GM12878 (cell line): Measurements from ENCODE around the gene BCAS4. TPM values are rescaled to one million over a fixed set of nuclear protein-coding genes. Genes with fewer than 3 reads are reported as not detected.
A peak's percentile ranks its signal among the peaks of the same experiment; 100 is the strongest.

Experiments used
- ATAC-seq: fragments of 200-7000 bp; cut with Tn5 transposase; 3 replicates; pipeline ENCODE4 v1.9.1; 2020; ENCODE audit warnings: mild to moderate bottlenecking, moderate library complexity
- BruUV-seq: library from RNA; stranded (reverse); fragments of 400-500 nt; replicated peaks from 2 replicates; lab custom pipeline; 2021; lab: Mats Ljungman, UMichigan
- CTCF ChIA-PET: fragments of 300-600 bp; sonication (Branson Sonifier 250); formaldehyde crosslinking; extraction: SDS; loops from one replicate; lab custom pipeline; 2021; ENCODE audit warnings: inconsistent platforms; lab: Yijun Ruan, JAX
- POLR2A ChIA-PET: fragments of 350-600 bp; formaldehyde crosslinking; extraction: SDS; loops from one replicate; lab custom pipeline; 2021; ENCODE audit warnings: inconsistent platforms; lab: Charles Lee
- RAD21 ChIA-PET: fragments of 300-600 bp; sonication (Branson Sonifier 250); formaldehyde crosslinking; loops from one replicate; lab custom pipeline; 2023; ENCODE audit warnings: antibody characterized with exemption; ENCODE audit not compliant: unreplicated experiment; lab: Charles Lee
- SMC1A ChIA-PET: fragments of 300-600 bp; sonication (Branson Sonifier 250); formaldehyde crosslinking; loops from one replicate; lab custom pipeline; 2023; ENCODE audit not compliant: unreplicated experiment, uncharacterized antibody; lab: Charles Lee
- DNase-seq: peaks from one replicate; pipeline ENCODE4 v3.0.0-alpha.2; 2011; ENCODE audit warnings: low read depth, low spot score
- FAIRE-seq: peaks from 3 replicates; lab custom pipeline; 2011; peaks lifted over from hg19 to GRCh38; lab: Jason Lieb, UNC
- H2AFZ ChIP-seq: 2 replicates; pipeline ENCODE4 v1.6.0; 2011; ENCODE audit warnings: low read depth, low read length, control low read depth; ENCODE audit not compliant: control insufficient read depth
- H3K27ac ChIP-seq: 2 replicates; pipeline ENCODE4 v1.5.1; 2011; ENCODE audit warnings: control low read depth; ENCODE audit not compliant: control insufficient read depth, insufficient read depth
- H3K27me3 ChIP-seq, 2 experiments: replicated peaks in 1 of 2; 2 replicates each; pipeline versions ENCODE4 v1.6.0 to v1.6.1; 2011; ENCODE audit warnings: low read length in 1 of 2; ENCODE audit not compliant: control insufficient read depth in 2 of 2, insufficient read depth in 2 of 2
- H3K36me3 ChIP-seq, 2 experiments: 2 replicates each; pipeline ENCODE4 v1.5.1; 2011; ENCODE audit warnings: low read length in 1 of 2; ENCODE audit not compliant: control insufficient read depth in 2 of 2, insufficient read depth in 2 of 2
- H3K4me1 ChIP-seq: 2 replicates; pipeline ENCODE4 v1.6.1; 2011; ENCODE audit warnings: mild to moderate bottlenecking, low read length, moderate library complexity, mixed read lengths; ENCODE audit not compliant: control insufficient read depth, insufficient read depth
- H3K4me2 ChIP-seq: 2 replicates; pipeline ENCODE4 v1.6.0; 2011; ENCODE audit warnings: control low read depth; ENCODE audit not compliant: control insufficient read depth, insufficient read depth
- H3K4me3 ChIP-seq: fragments of 200-600 bp; sonication (generic); 2 replicates; pipeline ENCODE4 v1.5.1; 2016
- H3K79me2 ChIP-seq: 2 replicates; pipeline ENCODE4 v1.6.0; 2011; ENCODE audit warnings: low read length; ENCODE audit not compliant: control insufficient read depth, insufficient read depth
- H3K9ac ChIP-seq: 2 replicates; pipeline ENCODE4 v1.8.0; 2011; ENCODE audit warnings: low read length, control low read depth, mixed read lengths; ENCODE audit not compliant: control insufficient read depth, insufficient read depth
- H3K9me3 ChIP-seq: replicated peaks from 3 replicates; pipeline ENCODE4 v1.5.1; 2011; ENCODE audit warnings: mild to moderate bottlenecking, low read length; ENCODE audit not compliant: control insufficient read depth, insufficient read depth
- H4K20me1 ChIP-seq: 2 replicates; pipeline ENCODE4 v1.6.0; 2011; ENCODE audit not compliant: control insufficient read depth, insufficient read depth
- ATF2 ChIP-seq: IDR thresholded peaks from 2 replicates; pipeline ENCODE4 v1.6.1; 2012; ENCODE audit warnings: low read length, inconsistent platforms
- CEBPB ChIP-seq, 2 experiments: fragments of 150-350 bp in 1 of 2; IDR thresholded peaks; 2 replicates each; pipeline ENCODE4 v1.6.1; 2012 to 2014; ENCODE audit warnings: low read depth in 2 of 2, low read length in 2 of 2, borderline replicate concordance in 1 of 2, inconsistent platforms in 1 of 2
- CEBPZ ChIP-seq: fragments of 150-350 bp; IDR thresholded peaks from 2 replicates; pipeline ENCODE4 v1.6.1; 2016; ENCODE audit warnings: low read depth, low read length
- CTCF ChIP-seq, 3 experiments: IDR thresholded peaks in 2 of 3; conservative IDR thresholded peaks in 1 of 3; 2 replicates each; pipeline ENCODE4 v1.5.1; 2011; ENCODE audit warnings: low read depth in 3 of 3, low read length in 3 of 3, mild to moderate bottlenecking in 3 of 3, control low read depth in 2 of 3, moderate library complexity in 2 of 3, inconsistent platforms in 1 of 3, mixed read lengths in 1 of 3; ENCODE audit not compliant: control insufficient read depth in 2 of 3, insufficient read depth in 1 of 3; ENCODE audit errors: extremely low read depth in 1 of 3
- MYB ChIP-seq: fragments of 150-350 bp; IDR thresholded peaks from 2 replicates; pipeline ENCODE4 v1.6.1; 2014; ENCODE audit warnings: mild to moderate bottlenecking, low read depth, low read length, borderline replicate concordance
- NR2C2 ChIP-seq: IDR thresholded peaks from 2 replicates; pipeline ENCODE4 v1.6.1; 2011; ENCODE audit warnings: borderline replicate concordance, low read depth; ENCODE audit not compliant: control insufficient read depth, insufficient read length
- POLR2A ChIP-seq: IDR thresholded peaks from 2 replicates; pipeline ENCODE4 v1.6.1; 2011; ENCODE audit warnings: low read depth, mild to moderate bottlenecking, low read length
- SIX5 ChIP-seq: IDR thresholded peaks from 2 replicates; pipeline ENCODE4 v1.6.1; 2011; ENCODE audit warnings: mild to moderate bottlenecking, low read depth, low read length, moderate library complexity; ENCODE audit not compliant: severe bottlenecking
- SPI1 ChIP-seq: IDR thresholded peaks from 2 replicates; pipeline ENCODE4 v1.6.1; 2011; ENCODE audit warnings: low read depth, mild to moderate bottlenecking, low read length, moderate library complexity, borderline replicate concordance; ENCODE audit not compliant: insufficient read depth
- ZNF687 ChIP-seq: fragments of 450-650 bp; IDR thresholded peaks from 2 replicates; pipeline ENCODE4 v1.6.1; 2017; ENCODE audit warnings: mild to moderate bottlenecking, moderate library complexity
- WGBS: methylation state at CpG from one replicate; pipeline ENCODE4 v1.1.6; 2016; ENCODE audit warnings: low lambda C conversion rate; ENCODE audit not compliant: insufficient replicate concordance, insufficient coverage; ENCODE audit errors: missing lambda C conversion rate; 5-methylcytosine and 5-hydroxymethylcytosine counted together
- in situ Hi-C: fragments of 300-500 bp; cut with MboI; formaldehyde crosslinking; loops from 9 replicates; pipeline ENCODE4 v1.14.3; 2018; ENCODE audit warnings: mixed read lengths
- intact Hi-C: fragments of 100-400 bp; cut with micrococcal nuclease; formaldehyde crosslinking; loops from one replicate; pipeline ENCODE4 v1.14.2; 2022; ENCODE audit not compliant: unreplicated experiment
- polyA plus RNA-seq, 11 experiments: library from polyadenylated mRNA; depleted of rRNA in 4 of 11; unstranded in 6 of 11; stranded (reverse) in 5 of 11; fragments of >200 nt; fragmentation: Nextera tagmentation in 4 of 11; fragmentation: Illumina TruSeq in 1 of 11; extraction: Ambion mirVana in 4 of 11; extraction: Trizol in 1 of 11; gene quantifications; 1 replicate in 1 of 11; 2 replicates in 10 of 11; pipeline versions ENCODE4 v1.2.1 to v1.2.3, GENCODE V29; 2011 to 2016; ENCODE audit warnings: inconsistent platforms in 2 of 11, missing spikeins in 2 of 11, low read depth in 1 of 11
- total RNA-seq, 4 experiments: library from RNA; depleted of rRNA in 3 of 4; stranded (reverse); fragments of >200 nt in 3 of 4; fragmentation: Illumina TruSeq in 1 of 4; extraction: Trizol in 1 of 4; gene quantifications; 2 replicates each; pipeline versions ENCODE4 v1.2.1 to v1.2.3, GENCODE V29; 2013 to 2021

Gene BCAS4
- total and polyA plus RNA-seq, 10 of the 15 experiments (the other 5 are each of a cell fraction or from before 2014, with no cell fraction given): 14.8 to 214 (median 65.3) TPM

- no peak for DNase-seq
- Histone ChIP-seq H3K79me2 (peaks cover 49% of the 10 kb centered on the region), H3K9ac (peak overlapping the region; percentile 72), H2AFZ (peak overlapping the region; percentile 55), H3K27me3 (no peaks in the 10 kb centered on the region), H3K27ac (peak overlapping the region; percentile 92), H4K20me1 (no peaks in the 10 kb centered on the region), H3K4me3 (peak overlapping the region; percentile 41; the same call in 1 of the 2 replicates), H3K4me1 (peaks cover 62% of the 10 kb centered on the region), H3K4me2 (peak overlapping the region; percentile 71), H3K9me3 (no peaks in the 10 kb centered on the region), H3K36me3 (peaks cover 9 to 20% of the 10 kb centered on the region in 2 experiments)
- ChIA-PET POLR2A (interaction anchor here (0.6 to 1.8 kb wide), 9 partner anchors 9 to 99 kb away, joined by 3 to 7 read pairs (median 4); no protein-coding TSS in a partner anchor), SMC1A (interaction anchor here (0.7 to 2.8 kb wide), 12 partner anchors 10 to 166 kb away, joined by 3 to 16 read pairs (median 7); partner anchors contain the start of genes ADNP and BCAS4), CTCF (interaction anchor here (0.5 to 4.7 kb wide), 13 partner anchors 18 to 1641 kb away, joined by 3 to 47 read pairs (median 4); partner anchors contain the start of genes ADNP and BCAS4), RAD21 (interaction anchor here (1.2 to 3.9 kb wide), 13 partner anchors 8 to 109 kb away, joined by 3 to 33 read pairs (median 5); partner anchors contain the start of genes ADNP and BCAS4)
- ATAC-seq: peak; percentile 32
- intact Hi-C loops (no loop called here), in situ Hi-C loops (loop anchor here (25.0 kb wide), 1 partner anchor 1366 kb away; the partner anchor contains the start of gene ZFP64)
- BruUV-seq: no TSS peak
- WGBS: 1% methylated on average over 8 of the region's 8 CpGs
- FAIRE-seq: peak; percentile 23
- TF ChIP-seq CEBPZ (no peak), CTCF (IDR thresholded peaks at IDR 0.05 in 2 of 3, conservative IDR thresholded peaks at IDR 0.05 in 1 of 3; ENCODE audit: control insufficient read depth in 2 of 3, extremely low read depth in 1 of 3, insufficient read depth in 1 of 3, low read depth in 3 of 3, low read length in 3 of 3) (no peak), SPI1 (0 out of 2 replicates have a peak, but pooled peaks have one; percentile 34), POLR2A (no peak), ATF2 (no peak), SIX5 (no peak), NR2C2 (no peak), ZNF687 (peak; percentile 4), CEBPB (IDR thresholded peaks at IDR 0.05; ENCODE audit: borderline replicate concordance in 1 of 2, low read depth in 2 of 2, low read length in 2 of 2) (no peak), MYB (no peak)
These were observed 26.5 kb downstream of the BCAS4 start for GRCh38 chr20:50821257-50821921.
